HUES48 (cell line): ENCODE data around the gene C14orf93.

Experiments
- H3K27ac ChIP-seq: one replicate; pipeline ENCODE4 v1.7.0; 2013; ENCODE audit warnings: low read depth, low read length, inconsistent platforms
- H3K27me3 ChIP-seq: 2 replicates; pipeline ENCODE4 v1.6.1; 2013; ENCODE audit warnings: mild to moderate bottlenecking, low read length; ENCODE audit not compliant: control insufficient read depth, insufficient read depth
- H3K36me3 ChIP-seq: 2 replicates; pipeline ENCODE4 v1.6.1; 2013; ENCODE audit warnings: low read length; ENCODE audit not compliant: control insufficient read depth, insufficient read depth
- H3K4me1 ChIP-seq: 2 replicates; pipeline ENCODE4 v1.6.1; 2013; ENCODE audit warnings: mild to moderate bottlenecking, low read length; ENCODE audit not compliant: control insufficient read depth, insufficient read depth
- H3K4me3 ChIP-seq: 2 replicates; pipeline ENCODE4 v1.5.1; 2013; ENCODE audit warnings: mild to moderate bottlenecking, low read depth, low read length
- H3K9ac ChIP-seq: 2 replicates; pipeline ENCODE4 v1.6.1; 2013; ENCODE audit warnings: mild to moderate bottlenecking, low read depth, low read length, moderate library complexity
- H3K9me3 ChIP-seq: 2 replicates; pipeline ENCODE4 v1.6.1; 2013; ENCODE audit warnings: low read length; ENCODE audit not compliant: control insufficient read depth, insufficient read depth

Gene C14orf93

DNA sequence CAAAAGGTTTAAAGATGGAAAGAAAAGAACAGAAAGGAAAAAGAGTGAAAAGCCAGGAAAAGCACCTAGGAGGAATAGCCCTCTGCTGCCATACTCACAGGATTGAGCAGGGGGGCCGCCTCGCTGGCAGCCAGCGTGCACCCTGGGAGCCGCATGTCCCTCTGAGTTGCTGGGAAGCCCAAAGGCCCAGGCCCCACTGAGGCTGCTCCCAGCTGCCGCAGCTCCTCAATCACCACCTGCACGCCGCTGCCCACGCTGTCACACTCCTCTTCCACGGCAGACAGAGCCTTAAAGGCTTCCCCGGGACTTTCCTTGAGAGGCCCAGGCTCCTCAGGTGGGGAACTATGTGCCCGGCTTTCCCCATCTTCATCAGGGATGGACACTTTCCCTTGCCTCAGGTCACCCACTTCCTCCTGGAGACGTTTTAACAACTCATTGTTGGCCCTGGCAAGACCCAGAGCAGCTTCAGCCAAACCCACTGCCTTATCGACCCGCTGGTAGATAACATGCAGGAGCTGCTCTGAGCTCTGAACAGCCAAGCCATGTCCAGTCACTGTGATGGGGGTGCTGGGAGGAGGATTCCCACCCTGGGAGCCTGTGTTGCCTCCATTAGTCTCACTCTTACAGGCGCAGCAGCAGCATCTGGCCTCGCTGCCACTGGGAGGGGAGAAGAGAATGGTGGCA is 11.5 kb downstream of the C14orf93 start:
- H3K4me1 ChIP-seq = no peaks in the 10 kb centered on the region
- no peaks in the 10 kb centered on the region for H3K9me3 ChIP-seq
- no peaks in the 10 kb centered on the region for H3K36me3 ChIP-seq
- H3K27me3 ChIP-seq = no peaks in the 10 kb centered on the region
- H3K9ac ChIP-seq = no peak overlapping the region
- no peak overlapping the region for H3K27ac ChIP-seq
- H3K4me3 ChIP-seq = no peak overlapping the region

DNA sequence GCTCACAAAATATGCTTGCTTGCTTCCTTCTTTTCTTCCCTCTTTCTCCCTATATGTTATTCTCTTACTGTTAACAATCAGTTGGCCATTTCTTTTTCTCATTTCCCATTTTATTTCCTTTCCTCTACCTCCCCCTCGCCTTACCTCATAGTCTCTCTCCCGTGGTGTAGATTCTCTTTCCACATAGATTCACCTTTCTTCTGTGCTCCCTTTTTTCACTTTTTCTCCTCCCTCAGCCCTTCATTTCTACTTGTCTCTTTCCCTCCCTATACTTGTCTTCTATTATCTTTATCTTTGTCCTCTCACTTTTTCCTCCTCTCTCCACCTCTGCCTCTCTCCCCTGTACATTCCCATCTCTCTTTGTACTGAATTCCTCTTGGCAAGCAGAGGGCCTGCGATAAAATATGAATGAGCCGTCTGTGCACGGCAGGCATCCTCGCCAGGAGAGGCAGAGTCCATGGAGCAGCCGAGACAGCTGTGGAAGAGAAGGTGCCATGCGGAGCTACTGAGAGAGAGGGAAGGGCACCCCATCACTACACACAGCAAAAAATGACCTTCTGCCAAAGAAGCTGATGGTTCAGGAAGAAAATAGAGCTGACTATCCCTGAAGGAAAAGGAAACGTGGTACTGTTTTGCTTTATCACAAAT is 12.1 kb downstream of the C14orf93 start:
- H3K9me3 ChIP-seq = no peaks in the 10 kb centered on the region
- no peak overlapping the region for H3K9ac ChIP-seq
- no peaks in the 10 kb centered on the region for H3K4me1 ChIP-seq
- no peaks in the 10 kb centered on the region for H3K27me3 ChIP-seq
- no peaks in the 10 kb centered on the region for H3K36me3 ChIP-seq
- H3K27ac ChIP-seq = no peak overlapping the region
- no peak overlapping the region for H3K4me3 ChIP-seq

DNA sequence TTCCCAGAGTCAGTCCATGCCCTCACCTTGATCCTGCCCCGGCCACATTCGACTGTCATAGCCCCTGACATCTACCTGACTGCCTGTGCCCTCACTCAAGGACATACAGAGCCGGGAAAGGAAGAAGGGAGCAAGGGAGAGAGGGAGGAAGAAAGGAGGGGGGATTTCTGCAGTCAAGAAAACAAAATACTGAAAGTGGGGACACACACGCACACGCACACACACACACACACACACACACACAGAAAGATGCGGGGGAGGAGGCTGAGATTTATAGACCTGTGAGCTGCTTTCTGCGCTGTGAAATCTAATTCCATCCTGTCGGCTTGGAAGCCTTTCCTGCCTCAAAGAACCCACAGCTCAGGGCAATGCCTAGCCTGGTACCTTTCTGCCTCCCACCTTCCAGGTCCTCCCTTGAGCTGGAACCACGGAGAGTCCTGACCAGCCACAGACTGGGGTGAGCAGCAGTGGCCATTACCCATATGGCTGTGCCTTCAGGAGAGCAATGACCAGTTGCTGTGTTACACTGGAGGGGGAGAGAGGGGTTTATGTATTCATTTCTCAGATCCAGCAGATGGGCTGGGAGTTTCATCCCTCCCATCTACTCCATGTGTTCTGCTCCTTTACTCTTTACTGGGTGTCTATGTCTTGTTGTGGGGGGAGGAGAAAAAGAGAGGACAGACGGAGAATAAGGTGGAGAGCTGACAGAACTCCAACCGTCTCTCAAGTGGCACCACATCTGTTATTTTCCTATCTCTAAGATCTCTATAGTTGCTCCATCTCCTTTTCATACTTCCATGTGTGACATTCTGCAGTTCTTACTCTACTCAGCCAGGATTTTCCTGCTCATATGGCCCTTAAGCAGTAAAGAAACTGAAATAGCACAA is 12.9 kb downstream of the C14orf93 start:
- Histone ChIP-seq H3K4me3 (no peak overlapping the region), H3K36me3 (no peaks in the 10 kb centered on the region), H3K9me3 (no peaks in the 10 kb centered on the region), H3K4me1 (no peaks in the 10 kb centered on the region), H3K9ac (no peak overlapping the region), H3K27me3 (no peaks in the 10 kb centered on the region), H3K27ac (no peak overlapping the region)

DNA sequence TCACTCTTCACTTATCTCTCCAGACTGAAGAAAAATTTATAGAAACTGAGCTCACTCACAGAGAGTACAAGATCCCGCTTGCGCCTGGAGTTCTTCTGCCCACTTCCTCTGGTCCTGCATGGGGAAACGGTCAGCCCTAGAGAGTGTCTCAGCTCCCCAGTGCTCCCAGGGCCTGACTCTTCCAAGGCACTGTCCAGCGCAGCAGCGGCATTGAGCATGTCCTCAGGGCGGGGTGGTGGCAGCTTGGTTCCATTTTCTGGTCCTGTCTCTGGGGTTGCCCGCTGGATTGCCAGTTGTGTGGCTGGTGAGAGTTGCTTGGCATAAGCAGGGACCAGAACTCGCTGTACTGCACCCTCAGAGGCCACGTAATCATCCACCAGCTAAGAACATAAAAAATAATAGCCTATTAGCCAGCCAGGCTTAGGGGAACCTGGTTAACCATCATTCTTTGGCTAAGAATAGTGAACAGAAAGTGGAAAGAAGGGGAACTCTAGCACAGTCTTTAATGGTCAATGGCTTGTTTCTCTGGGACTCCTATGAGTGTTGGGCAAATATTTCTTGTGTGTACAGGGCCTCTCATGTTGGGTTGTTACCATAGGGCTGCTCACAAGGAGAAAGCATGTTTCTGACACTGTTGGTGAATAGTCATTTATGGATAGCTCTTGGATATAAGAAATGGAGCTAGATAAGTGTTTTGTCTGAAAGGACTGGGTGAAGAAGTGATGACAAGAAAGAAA is 13.9 kb downstream of the C14orf93 start:
- Histone ChIP-seq H3K4me3 (no peak overlapping the region), H3K9me3 (no peaks in the 10 kb centered on the region), H3K4me1 (no peaks in the 10 kb centered on the region), H3K27me3 (no peaks in the 10 kb centered on the region), H3K36me3 (no peaks in the 10 kb centered on the region), H3K27ac (no peak overlapping the region), H3K9ac (no peak overlapping the region)

DNA sequence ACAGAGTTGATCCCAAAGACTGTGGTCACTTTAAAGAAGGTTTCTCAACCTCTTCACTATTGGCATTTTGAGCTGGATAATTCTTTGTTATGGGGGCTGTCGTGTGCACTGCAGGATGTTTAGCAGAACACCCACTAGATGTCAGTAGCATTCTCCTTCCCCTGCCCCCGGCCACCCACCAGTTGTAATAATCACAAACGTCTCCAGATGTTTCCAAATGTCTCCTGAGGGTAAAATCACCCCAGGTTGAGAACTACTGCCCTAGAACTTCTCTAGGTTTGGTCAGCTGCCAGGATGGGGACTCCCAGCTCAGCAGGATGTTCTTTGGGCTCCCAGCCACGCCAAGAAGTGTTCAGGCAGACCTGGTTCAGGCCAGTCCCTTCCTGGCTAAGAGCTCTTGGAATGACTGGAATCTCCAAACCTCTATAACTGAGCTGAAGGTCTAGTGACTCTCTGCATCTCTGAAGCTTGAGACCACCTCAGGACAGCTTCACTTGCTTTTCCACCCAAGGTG is 15.1 kb downstream of the C14orf93 start:
- H3K4me3 ChIP-seq = no peak overlapping the region
- H3K9me3 ChIP-seq = no peaks in the 10 kb centered on the region
- H3K36me3 ChIP-seq = no peaks in the 10 kb centered on the region
- no peaks in the 10 kb centered on the region for H3K27me3 ChIP-seq
- H3K4me1 ChIP-seq = no peaks in the 10 kb centered on the region
- H3K27ac ChIP-seq = peak overlapping the region; percentile 44
- H3K9ac ChIP-seq = no peak overlapping the region

DNA sequence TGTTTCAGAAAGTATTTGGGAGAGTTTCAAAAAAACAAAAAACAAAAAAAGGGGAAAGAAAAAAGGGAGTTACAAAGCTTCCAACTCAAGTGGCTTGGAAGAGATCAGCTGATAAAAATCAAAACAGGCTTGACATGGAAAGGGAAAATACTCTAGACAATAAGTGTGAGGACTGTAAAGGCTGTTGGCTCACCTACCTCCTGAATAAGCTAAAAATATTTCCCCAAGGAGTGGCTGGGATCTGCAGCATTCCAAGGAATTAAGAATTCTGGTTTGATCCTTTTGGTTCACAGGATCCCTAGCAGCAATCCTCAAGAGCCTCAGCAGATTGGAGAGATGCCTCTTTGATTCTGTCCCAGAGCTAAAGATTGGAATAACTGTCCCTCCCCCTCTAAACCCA is 16.4 kb downstream of the C14orf93 start:
- Histone ChIP-seq H3K9me3 (no peaks in the 10 kb centered on the region), H3K9ac (no peak overlapping the region), H3K4me3 (no peak overlapping the region), H3K4me1 (no peaks in the 10 kb centered on the region), H3K27me3 (no peaks in the 10 kb centered on the region), H3K27ac (no peak overlapping the region), H3K36me3 (no peaks in the 10 kb centered on the region)

DNA sequence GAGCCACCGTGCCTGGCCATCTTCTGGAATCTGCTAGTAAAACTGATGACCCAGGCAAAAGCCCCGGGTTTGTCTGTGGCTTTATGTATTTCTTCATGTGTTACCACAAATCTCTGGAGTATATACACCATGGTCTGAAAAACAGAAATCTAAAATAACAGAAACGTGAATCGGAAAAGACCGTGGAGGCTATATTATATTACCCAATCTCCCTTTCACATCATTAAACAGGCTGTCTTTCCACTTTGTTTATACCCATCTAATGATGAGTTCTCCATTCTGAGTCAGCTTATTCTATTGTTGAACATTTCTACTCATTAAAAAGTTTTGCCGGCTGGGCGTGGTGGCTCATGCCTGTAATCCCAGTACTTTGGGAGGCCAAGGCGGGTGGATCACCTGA is 18.1 kb downstream of the C14orf93 start:
- H3K36me3 ChIP-seq = no peaks in the 10 kb centered on the region
- H3K4me3 ChIP-seq = no peak overlapping the region
- H3K4me1 ChIP-seq = no peaks in the 10 kb centered on the region
- H3K9me3 ChIP-seq = no peaks in the 10 kb centered on the region
- H3K27ac ChIP-seq = no peak overlapping the region
- no peak overlapping the region for H3K9ac ChIP-seq
- no peaks in the 10 kb centered on the region for H3K27me3 ChIP-seq

DNA sequence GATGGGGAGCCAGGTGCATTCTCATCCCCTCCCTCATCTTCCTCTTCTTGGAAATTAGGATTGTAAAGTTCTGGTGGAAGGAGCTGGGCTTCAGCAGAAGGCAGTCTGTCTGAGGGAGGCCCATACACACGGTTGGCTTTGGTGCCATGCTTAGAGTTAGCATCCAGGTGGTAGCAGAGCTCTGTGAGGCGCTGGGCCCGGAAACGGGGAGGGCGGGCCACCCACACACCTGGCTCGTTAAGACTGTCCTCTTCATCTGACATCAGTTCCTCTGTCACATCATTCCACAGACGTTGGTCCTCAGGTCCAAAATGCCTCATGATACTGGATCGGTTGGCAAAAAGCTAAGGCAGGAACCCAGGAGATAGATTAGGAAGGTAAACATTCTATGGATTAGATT is 22.7 kb downstream of the C14orf93 start:
- Histone ChIP-seq H3K36me3 (no peaks in the 10 kb centered on the region), H3K4me3 (no peak overlapping the region), H3K27me3 (no peaks in the 10 kb centered on the region), H3K9me3 (no peaks in the 10 kb centered on the region), H3K4me1 (peaks cover 4% of the 10 kb centered on the region), H3K27ac (no peak overlapping the region), H3K9ac (no peak overlapping the region)

DNA sequence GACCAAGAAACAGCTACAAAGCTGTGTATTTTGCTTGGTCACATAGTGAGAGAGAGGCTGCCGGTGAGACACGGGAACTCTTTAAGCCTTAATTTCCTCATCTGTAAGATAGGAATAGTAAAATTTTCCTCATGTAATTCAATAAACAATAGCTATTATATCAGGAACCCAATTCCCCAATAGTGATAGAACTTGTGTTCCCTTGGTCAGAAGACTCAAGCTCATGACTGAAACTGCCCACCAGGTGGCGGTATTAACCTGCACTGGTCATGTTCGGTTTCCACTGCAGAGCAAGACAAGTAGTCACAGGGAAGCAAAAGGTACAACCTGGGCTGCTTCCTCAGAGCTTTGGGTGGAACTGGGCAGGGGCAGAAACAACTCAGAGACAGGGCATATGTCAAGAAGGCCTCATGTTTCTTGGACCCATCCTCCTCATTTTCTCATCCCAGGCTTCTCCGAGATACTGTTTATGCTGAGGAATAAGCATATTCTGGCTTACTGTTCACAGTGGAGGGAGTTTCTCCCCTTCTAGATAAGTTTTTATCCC is 23.4 kb downstream of the C14orf93 start:
- H3K9ac ChIP-seq = no peak overlapping the region
- no peak overlapping the region for H3K27ac ChIP-seq
- peaks cover 4% of the 10 kb centered on the region for H3K4me1 ChIP-seq
- H3K9me3 ChIP-seq = no peaks in the 10 kb centered on the region
- H3K36me3 ChIP-seq = no peaks in the 10 kb centered on the region
- H3K4me3 ChIP-seq = no peak overlapping the region
- H3K27me3 ChIP-seq = peaks cover under 1% of the 10 kb centered on the region; the same call in 1 of the 2 replicates

DNA sequence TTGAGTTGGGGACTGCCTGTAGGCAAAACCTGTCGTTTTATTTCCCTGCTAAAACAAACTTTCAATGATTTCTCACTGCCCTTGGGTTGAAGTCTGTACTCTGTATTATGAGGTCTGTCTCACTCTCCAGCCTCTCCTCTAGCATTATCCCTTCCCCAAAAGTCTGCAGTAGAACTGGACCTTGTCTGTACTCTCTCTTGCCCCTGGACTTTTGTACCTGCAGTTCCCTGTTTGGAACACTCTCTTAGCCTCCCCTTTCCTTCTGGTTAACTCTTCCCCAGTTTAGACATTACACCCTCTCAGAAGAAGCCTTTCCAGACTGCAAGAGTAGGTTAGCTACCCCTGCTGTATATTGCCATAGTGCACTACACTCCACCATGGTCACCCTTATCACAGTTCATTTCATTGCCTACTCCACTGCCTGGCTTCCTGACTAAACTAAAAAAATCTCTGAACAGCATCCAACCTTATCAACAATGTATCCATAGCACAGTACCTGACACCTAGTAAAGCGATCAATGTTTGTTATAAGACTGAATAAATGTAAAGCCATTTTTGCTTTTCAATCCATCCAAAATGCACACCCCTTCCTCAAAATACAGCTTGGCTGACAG is 23.9 kb downstream of the C14orf93 start:
- H3K9ac ChIP-seq = no peak overlapping the region
- H3K36me3 ChIP-seq = no peaks in the 10 kb centered on the region
- H3K4me3 ChIP-seq = no peak overlapping the region
- H3K27ac ChIP-seq = no peak overlapping the region
- H3K4me1 ChIP-seq = peaks cover 4% of the 10 kb centered on the region
- no peaks in the 10 kb centered on the region for H3K9me3 ChIP-seq
- H3K27me3 ChIP-seq = peaks cover 6% of the 10 kb centered on the region; the same call in 1 of the 2 replicates
